HepG2 (cell line): ENCODE measurements around the gene UBASH3A. TPM values are rescaled to one million over a fixed set of nuclear protein-coding genes. Genes with fewer than 3 reads are reported as not detected.

Source experiments
- ATAC-seq: fragments of 200-7000 bp; cut with Tn5 transposase; 3 replicates; pipeline ENCODE4 v1.9.1; 2020; ENCODE audit warnings: mild to moderate bottlenecking, moderate library complexity
- BruUV-seq: library from RNA; stranded (reverse); fragments of 400-500 nt; replicated peaks from 2 replicates; lab custom pipeline; 2021; lab: Mats Ljungman, UMichigan
- CTCF ChIA-PET: fragments of 300-600 bp; formaldehyde crosslinking; extraction: SDS; loops from one replicate; lab custom pipeline; 2021; ENCODE audit warnings: low total read pairs, inconsistent platforms, low intra/inter-chr PET ratio; lab: Yijun Ruan, JAX
- POLR2A ChIA-PET: fragments of 350-600 bp; sonication (Branson Sonifier 250); formaldehyde crosslinking; loops from one replicate; lab custom pipeline; 2020; ENCODE audit warnings: antibody characterized with exemption, inconsistent platforms; lab: Yijun Ruan, JAX
- DNase-seq: peaks from one replicate; pipeline ENCODE4 v3.0.0-alpha.2; 2015; ENCODE audit warnings: low spot score
- FAIRE-seq: peaks from 3 replicates; lab custom pipeline; 2011; peaks lifted over from hg19 to GRCh38; lab: Jason Lieb, UNC
- H2AFZ ChIP-seq: one replicate; pipeline ENCODE4 v1.6.1; 2011; ENCODE audit warnings: low read length, inconsistent platforms
- H3K27ac ChIP-seq: fragments of 300-600 bp; 3 replicates; pipeline ENCODE4 v1.8.0; 2011; ENCODE audit warnings: mixed run types, mild to moderate bottlenecking, mixed read lengths, low read length, inconsistent platforms; ENCODE audit not compliant: insufficient read depth; ENCODE audit errors: extremely low read length
- H3K27me3 ChIP-seq, 2 experiments: fragments of 200-600 bp in 1 of 2; 2 replicates in 1 of 2; 3 replicates in 1 of 2; pipeline versions ENCODE4 v1.6.0 to v1.8.0; 2011; ENCODE audit warnings: low read length in 2 of 2, mild to moderate bottlenecking in 2 of 2, moderate library complexity in 2 of 2, inconsistent platforms in 1 of 2; ENCODE audit not compliant: insufficient read depth in 2 of 2, control insufficient read depth in 1 of 2
- H3K36me3 ChIP-seq, 2 experiments: fragments of 200-600 bp in 1 of 2; replicated peaks in 1 of 2; 2 replicates in 1 of 2; 3 replicates in 1 of 2; pipeline versions ENCODE4 v1.5.1 to v1.8.0; 2011; ENCODE audit warnings: low read length in 2 of 2, inconsistent platforms in 1 of 2; ENCODE audit not compliant: insufficient read depth in 2 of 2, control insufficient read depth in 1 of 2
- H3K4me1 ChIP-seq: 2 replicates; pipeline ENCODE4 v1.5.1; 2012; ENCODE audit warnings: low read length, inconsistent platforms; ENCODE audit not compliant: insufficient read depth
- H3K4me2 ChIP-seq: 2 replicates; pipeline ENCODE4 v1.6.0; 2011; ENCODE audit warnings: low read depth, low read length, inconsistent platforms
- H3K4me3 ChIP-seq, 3 experiments: fragments of 200-600 bp in 1 of 3; sonication (generic), shearing (Covaris generic) in 1 of 3; replicated peaks in 1 of 3; 2 replicates each; pipeline ENCODE4 v1.5.1; 2011 to 2016; ENCODE audit warnings: low read length in 3 of 3, inconsistent platforms in 2 of 3, low read depth in 2 of 3, mild to moderate bottlenecking in 2 of 3, control low read depth in 1 of 3, mixed read lengths in 1 of 3; ENCODE audit not compliant: insufficient read depth in 1 of 3
- H3K79me2 ChIP-seq: one replicate; pipeline ENCODE4 v1.6.1; 2011; ENCODE audit warnings: low read length, inconsistent platforms; ENCODE audit not compliant: insufficient read depth
- H3K9ac ChIP-seq: 2 replicates; pipeline ENCODE4 v1.6.0; 2011; ENCODE audit warnings: mild to moderate bottlenecking, low read depth, low read length, inconsistent platforms; ENCODE audit not compliant: insufficient read depth
- H3K9me3 ChIP-seq: 2 replicates; pipeline ENCODE4 v1.5.1; 2012; ENCODE audit warnings: mild to moderate bottlenecking, low read length
- H4K20me1 ChIP-seq: 2 replicates; pipeline ENCODE4 v1.6.0; 2011; ENCODE audit warnings: inconsistent platforms, mild to moderate bottlenecking, low read length, moderate library complexity; ENCODE audit not compliant: insufficient read depth
- CENPBD1 ChIP-seq: sonication (generic); formaldehyde crosslinking; IDR thresholded peaks from 2 replicates; pipeline ENCODE4 v1.8.0; 2022; ENCODE audit warnings: missing genetic modification reagents, low read depth, mild to moderate bottlenecking, borderline replicate concordance
- DNMT3B ChIP-seq: conservative IDR thresholded peaks from 2 replicates; pipeline ENCODE4 v1.6.1; 2016; ENCODE audit warnings: missing biosample characterization, control low read depth
- EEA1 ChIP-seq: sonication (generic); formaldehyde crosslinking; IDR thresholded peaks from 2 replicates; pipeline ENCODE4 v1.5.1; 2020; ENCODE audit warnings: mild to moderate bottlenecking, missing genetic modification reagents, borderline replicate concordance
- GTF3A ChIP-seq: sonication (generic); formaldehyde crosslinking; conservative IDR thresholded peaks from 2 replicates; pipeline ENCODE4 v1.4.0; 2020; ENCODE audit warnings: mild to moderate bottlenecking, missing genetic modification reagents
- MLXIP ChIP-seq: sonication (generic); formaldehyde crosslinking; IDR thresholded peaks from 2 replicates; pipeline ENCODE4 v1.9.0; 2021; ENCODE audit warnings: missing genetic modification reagents, borderline replicate concordance
- MZF1 ChIP-seq: sonication (generic); formaldehyde crosslinking; IDR thresholded peaks from 2 replicates; pipeline ENCODE4 v1.8.1; 2023; ENCODE audit warnings: mild to moderate bottlenecking, missing genetic modification reagents, borderline replicate concordance
- SRSF9 ChIP-seq: fragments of 200-400 bp; formaldehyde crosslinking; IDR thresholded peaks from 2 replicates; pipeline ENCODE4 v1.6.1; 2018; ENCODE audit warnings: borderline replicate concordance, mild to moderate bottlenecking, low read depth, low read length; ENCODE audit not compliant: insufficient read depth, poor library complexity, severe bottlenecking
- ZNF713 ChIP-seq: sonication (generic); formaldehyde crosslinking; IDR thresholded peaks from 2 replicates; pipeline ENCODE4 v1.4.0; 2020; ENCODE audit warnings: mild to moderate bottlenecking, missing genetic modification reagents
- WGBS: methylation state at CpG from one replicate; pipeline ENCODE4 v1.1.6; 2017; ENCODE audit warnings: low lambda C conversion rate; 5-methylcytosine and 5-hydroxymethylcytosine counted together
- in situ Hi-C: cut with HindIII; loops from 2 replicates; pipeline ENCODE4 v1.10.0; 2017; ENCODE audit warnings: low pct_unique_long_range_greater_than_20kb; ENCODE audit not compliant: extremely low pct_ligation_motif_present
- intact Hi-C: fragments of 100-400 bp; cut with micrococcal nuclease; formaldehyde crosslinking; loops from one replicate; pipeline ENCODE4 v1.10.0; 2022; ENCODE audit not compliant: unreplicated experiment
- polyA plus RNA-seq, 8 experiments: library from polyadenylated mRNA; depleted of rRNA in 3 of 8; stranded (reverse) in 7 of 8; unstranded in 1 of 8; fragments of >200 nt; fragmentation: Illumina TruSeq in 4 of 8; extraction: Trizol in 4 of 8; gene quantifications; 2 replicates each; pipeline versions ENCODE4 v1.2.1 to v1.2.3, GENCODE V29; 2011 to 2016; ENCODE audit warnings: low read depth in 4 of 8, missing spikeins in 1 of 8, mixed read lengths in 1 of 8; ENCODE audit not compliant: insufficient read depth in 1 of 8
- total RNA-seq, 5 experiments: library from RNA; depleted of rRNA; stranded (reverse); fragments of >200 nt; fragmentation: Illumina TruSeq; extraction: Trizol; gene quantifications; 2 replicates each; pipeline ENCODE4 v1.2.3, GENCODE V29; 2016; ENCODE audit warnings: low read depth in 1 of 5

UBASH3A gene
- total and polyA plus RNA-seq, 2 of the 13 experiments (the other 11 are each of a cell fraction or from before 2014, with no cell fraction given), result not detected

- 6% methylated on average over 6 of the region's 7 CpGs for WGBS
- Histone ChIP-seq H3K79me2 (no peaks in the 10 kb centered on the region), H3K9ac (no peak overlapping the region), H3K9me3 (no peaks in the 10 kb centered on the region), H4K20me1 (no peaks in the 10 kb centered on the region), H3K4me2 (no peak overlapping the region), H3K4me3 (no peak overlapping the region), H3K36me3 (no peaks in the 10 kb centered on the region), H3K27me3 (peaks cover 1 to 9% of the 10 kb centered on the region in 2 experiments; a peak in 4 of 5 replicates), H2AFZ (no peak overlapping the region), H3K4me1 (peaks cover 13% of the 10 kb centered on the region), H3K27ac (no peak overlapping the region)
- ATAC-seq (no peak), FAIRE-seq (no peak), DNase-seq (no peak)
- POLR2A ChIA-PET, result no interaction called here
- intact Hi-C loops (no loop called here), in situ Hi-C loops (no loop called here)
- no TSS peak for BruUV-seq
- no peak for TF ChIP-seq ZNF713 (CRISPR knock-in tag)
- no peak for TF ChIP-seq MZF1
- no peak for TF ChIP-seq MLXIP (CRISPR knock-in tag)
- TF ChIP-seq SRSF9, result no peak
- TF ChIP-seq CENPBD1 (CRISPR knock-in tag), result no peak
- TF ChIP-seq DNMT3B (CRISPR knock-in tag), result no peak
- no peak for TF ChIP-seq GTF3A (CRISPR knock-in tag)
- TF ChIP-seq EEA1 (CRISPR knock-in tag), result no peak
- CTCF ChIA-PET, result no interaction called here
Observed at GRCh38 chr21:42409366-42409765, 5.7 kb downstream of the UBASH3A start.
